CD4-positive, alpha-beta T cell treated with Interleukin-17A for 1 hour (primary cell): ENCODE data around the gene GAL3ST2.
"Not testable (repeated sequence)": the region's sequence is repeated elsewhere in the genome, so short reads cannot be mapped to it uniquely, and the experiment has no call there.

Source experiments
- DNase-seq: peaks from one replicate; pipeline ENCODE4 v3.0.0-alpha.2; 2020

The GAL3ST2 gene

GRCh38 chr2:241748468-241749256 lies 28.0 kb upstream of the GAL3ST2 start:
- DNase-seq: no peak

GRCh38 chr2:241750076-241750840 lies 26.4 kb upstream of the GAL3ST2 start:
- no peak for DNase-seq

GRCh38 chr2:241751152-241751551 lies 25.5 kb upstream of the GAL3ST2 start:
- DNase-seq: no peak

GRCh38 chr2:241751776-241752175 lies 24.8 kb upstream of the GAL3ST2 start:
- DNase-seq: no peak

- no peak for DNase-seq
These were observed 24.4 kb upstream of the GAL3ST2 start for GRCh38 chr2:241752253-241752652.

- DNase-seq: no peak
These were observed 23.8 kb upstream of the GAL3ST2 start for GRCh38 chr2:241752689-241753276.

GRCh38 chr2:241753493-241753892 lies 23.1 kb upstream of the GAL3ST2 start:
- no peak for DNase-seq

- DNase-seq: no peak
These were observed 22.6 kb upstream of the GAL3ST2 start for GRCh38 chr2:241754042-241754441.

- no peak for DNase-seq
These were observed 21.5 kb upstream of the GAL3ST2 start for GRCh38 chr2:241755166-241755565.

GRCh38 chr2:241755777-241756176 lies 20.8 kb upstream of the GAL3ST2 start:
- DNase-seq: no peak

- no peak for DNase-seq
These were observed 17.4 kb upstream of the GAL3ST2 start for GRCh38 chr2:241759067-241759807.

- DNase-seq: not testable (repeated sequence)
These were observed 16.7 kb upstream of the GAL3ST2 start for GRCh38 chr2:241759893-241760292.

GRCh38 chr2:241760301-241760771 lies 16.3 kb upstream of the GAL3ST2 start:
- no peak for DNase-seq

GRCh38 chr2:241762321-241762932 lies 14.2 kb upstream of the GAL3ST2 start:
- peak; percentile 32 for DNase-seq

GRCh38 chr2:241762933-241763369 lies 13.7 kb upstream of the GAL3ST2 start:
- DNase-seq: peak; percentile 87

GRCh38 chr2:241763551-241764274 lies 12.9 kb upstream of the GAL3ST2 start:
- peak; percentile 53 for DNase-seq

GRCh38 chr2:241764275-241765241 lies 12.1 kb upstream of the GAL3ST2 start:
- DNase-seq: peak; percentile 33

- no peak for DNase-seq
These were observed 9.0 kb upstream of the GAL3ST2 start for GRCh38 chr2:241767464-241768250.

GRCh38 chr2:241768251-241768711 lies 8.3 kb upstream of the GAL3ST2 start:
- DNase-seq: no peak
